Uterus (tissue), 4 donors: ENCODE measurements around the gene TERT. TPM values are rescaled to one million over a fixed set of nuclear protein-coding genes. Genes with fewer than 3 reads are reported as not detected.
"Not testable (repeated sequence)": the region's sequence is repeated elsewhere in the genome, so short reads cannot be mapped to it uniquely, and the experiment has no call there.

Experiments
- DNase-seq, 2 donors: peaks; one replicate each; pipeline ENCODE4 v3.0.0-alpha.2; 2019 to 2020
- H3K27ac ChIP-seq, 2 donors: fragments of 200-600 bp; sonication (generic); 1 replicate in 1 of 2; 2 replicates in 1 of 2; pipeline ENCODE4 v1.5.1; 2016 to 2018
- H3K27me3 ChIP-seq, 2 donors: fragments of 200-600 bp; sonication (generic); one replicate each; pipeline ENCODE4 v1.5.1; 2018 to 2019; ENCODE audit warnings: control low read depth in 1 of 2
- H3K36me3 ChIP-seq, 2 donors: fragments of 200-600 bp; sonication (generic); one replicate each; pipeline ENCODE4 v1.5.1; 2019; ENCODE audit warnings: control low read depth in 1 of 2
- H3K4me1 ChIP-seq, 2 donors: fragments of 200-600 bp; sonication (generic); one replicate each; pipeline ENCODE4 v1.5.1; 2018 to 2019; ENCODE audit warnings: control low read depth in 1 of 2
- H3K4me3 ChIP-seq, 2 donors: fragments of 200-600 bp; sonication (generic); 1 replicate in 1 of 2; 2 replicates in 1 of 2; pipeline ENCODE4 v1.5.1; 2018 to 2019; ENCODE audit warnings: mild to moderate bottlenecking in 1 of 2
- H3K9me3 ChIP-seq, 2 donors: fragments of 200-600 bp; sonication (generic); one replicate each; pipeline ENCODE4 v1.5.1; 2019; ENCODE audit warnings: control low read depth in 1 of 2
- CTCF ChIP-seq, 4 experiments: fragments of 200-600 bp in 2 of 4; fragments of 450-650 bp in 2 of 4; sonication (generic) in 2 of 4; IDR thresholded peaks; one replicate each; pipeline ENCODE4 v1.5.1; 2016 to 2019; ENCODE audit warnings: antibody characterized with exemption in 4 of 4, mild to moderate bottlenecking in 2 of 4, moderate library complexity in 1 of 4
- POLR2A ChIP-seq, 2 donors: fragments of 450-650 bp; IDR thresholded peaks; one replicate each; pipeline ENCODE4 v1.6.1; 2016; ENCODE audit warnings: antibody characterized with exemption in 2 of 2, mild to moderate bottlenecking in 1 of 2, moderate library complexity in 1 of 2
- intact Hi-C: fragments of 100-400 bp; cut with DNase I; formaldehyde crosslinking; loops from one replicate; pipeline ENCODE4 v1.15.1; 2023; ENCODE audit warnings: low total_unique reads
- total RNA-seq, 4 donors: library from RNA; depleted of rRNA in 3 of 4; stranded (reverse); fragments of >200 nt in 3 of 4; gene quantifications; one replicate each; pipeline versions ENCODE4 v1.1.0 to v1.2.4, GENCODE V29; 2014 to 2023
- donor health status: DM: yes; HTN: yes; CAD: no.

Gene TERT
- under 1 TPM in 1 of 4 donors, not detected in 3; 0.26 TPM for total RNA-seq

DNA sequence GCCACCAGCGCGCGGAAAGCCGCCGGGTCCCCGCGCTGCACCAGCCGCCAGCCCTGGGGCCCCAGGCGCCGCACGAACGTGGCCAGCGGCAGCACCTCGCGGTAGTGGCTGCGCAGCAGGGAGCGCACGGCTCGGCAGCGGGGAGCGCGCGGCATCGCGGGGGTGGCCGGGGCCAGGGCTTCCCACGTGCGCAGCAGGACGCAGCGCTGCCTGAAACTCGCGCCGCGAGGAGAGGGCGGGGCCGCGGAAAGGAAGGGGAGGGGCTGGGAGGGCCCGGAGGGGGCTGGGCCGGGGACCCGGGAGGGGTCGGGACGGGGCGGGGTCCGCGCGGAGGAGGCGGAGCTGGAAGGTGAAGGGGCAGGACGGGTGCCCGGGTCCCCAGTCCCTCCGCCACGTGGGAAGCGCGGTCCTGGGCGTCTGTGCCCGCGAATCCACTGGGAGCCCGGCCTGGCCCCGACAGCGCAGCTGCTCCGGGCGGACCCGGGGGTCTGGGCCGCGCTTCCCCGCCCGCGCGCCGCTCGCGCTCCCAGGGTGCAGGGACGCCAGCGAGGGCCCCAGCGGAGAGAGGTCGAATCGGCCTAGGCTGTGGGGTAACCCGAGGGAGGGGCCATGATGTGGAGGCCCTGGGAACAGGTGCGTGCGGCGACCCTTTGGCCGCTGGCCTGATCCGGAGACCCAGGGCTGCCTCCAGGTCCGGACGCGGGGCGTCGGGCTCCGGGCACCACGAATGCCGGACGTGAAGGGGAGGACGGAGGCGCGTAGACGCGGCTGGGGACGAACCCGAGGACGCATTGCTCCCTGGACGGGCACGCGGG is at the start of gene TERT:
Gene TERT, minus strand, starts transcription at position 234 of the 815 bp plus-strand sequence. Its CDS starts 79 bp downstream, at position 155.
- Histone ChIP-seq H3K9me3 (no peaks in the 10 kb centered on the region), H3K27ac (no peak within 1 kb of the TSS), H3K4me1 (peaks cover 0 to 5% of the 10 kb centered on the region in 2 donors), H3K4me3 (no peak within 1 kb of the TSS), H3K27me3 (no peaks in the 10 kb centered on the region), H3K36me3 (no peaks in the 10 kb centered on the region)
- TF ChIP-seq POLR2A (IDR thresholded peaks at IDR 0.05) (no peak), CTCF (IDR thresholded peaks at IDR 0.05) (no peak)
- intact Hi-C loops = no loop called here
- DNase-seq = no peak

GRCh38 chr5:1343931-1344901 is 49.3 kb upstream of the TERT start:
- no peaks in the 10 kb centered on the region for H3K9me3 ChIP-seq
- peak overlapping the region; percentile 59 to 95 for H3K4me3 ChIP-seq
- H3K36me3 ChIP-seq = no peaks in the 10 kb centered on the region
- TF ChIP-seq POLR2A (IDR thresholded peaks at IDR 0.05) = no peak
- TF ChIP-seq CTCF (IDR thresholded peaks at IDR 0.05) = no peak
- peak in 1 of 2 donors; percentile 31 for DNase-seq
- H3K4me1 ChIP-seq = peaks cover 0 to 17% of the 10 kb centered on the region in 2 donors
- no peaks in the 10 kb centered on the region for H3K27me3 ChIP-seq
- peak overlapping the region; percentile 15 to 77 for H3K27ac ChIP-seq
- intact Hi-C loops = no loop called here

GRCh38 chr5:1343315-1343751 is 48.5 kb upstream of the TERT start:
- H3K9me3 ChIP-seq = no peaks in the 10 kb centered on the region
- no peak overlapping the region for H3K4me3 ChIP-seq
- no peak overlapping the region for H3K27ac ChIP-seq
- H3K27me3 ChIP-seq = no peaks in the 10 kb centered on the region
- intact Hi-C loops = no loop called here
- H3K36me3 ChIP-seq = no peaks in the 10 kb centered on the region
- H3K4me1 ChIP-seq = peaks cover 0 to 17% of the 10 kb centered on the region in 2 donors
- no peak for DNase-seq
- no peak for TF ChIP-seq POLR2A (IDR thresholded peaks at IDR 0.05)
- no peak for TF ChIP-seq CTCF (IDR thresholded peaks at IDR 0.05)

DNA sequence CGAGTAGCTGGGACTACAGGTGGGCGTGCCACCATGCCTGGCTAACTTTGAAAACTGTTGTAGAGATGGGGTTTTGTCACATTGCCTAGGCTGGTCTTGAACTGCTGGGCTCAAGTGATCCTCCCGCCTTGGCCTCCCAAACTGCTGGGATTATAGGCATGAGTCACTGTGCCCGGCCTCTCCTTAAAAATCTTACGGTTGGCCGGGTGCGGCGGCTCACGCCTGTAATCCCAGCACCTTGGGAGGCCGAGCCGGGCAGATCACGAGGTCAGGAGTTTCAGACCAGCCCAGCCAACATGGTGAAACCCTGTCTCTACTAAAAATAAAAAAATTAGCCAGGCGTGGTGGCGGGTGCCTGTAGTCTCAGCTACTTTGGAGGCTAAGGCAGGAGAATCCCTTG is 47.8 kb upstream of the TERT start:
- H3K27me3 ChIP-seq, H3K36me3 ChIP-seq, H3K4me3 ChIP-seq, intact Hi-C loops, H3K27ac ChIP-seq, DNase-seq, H3K9me3 ChIP-seq: not testable (repeated sequence)
- H3K4me1 ChIP-seq = peaks cover 0 to 17% of the 10 kb centered on the region in 2 donors

DNA sequence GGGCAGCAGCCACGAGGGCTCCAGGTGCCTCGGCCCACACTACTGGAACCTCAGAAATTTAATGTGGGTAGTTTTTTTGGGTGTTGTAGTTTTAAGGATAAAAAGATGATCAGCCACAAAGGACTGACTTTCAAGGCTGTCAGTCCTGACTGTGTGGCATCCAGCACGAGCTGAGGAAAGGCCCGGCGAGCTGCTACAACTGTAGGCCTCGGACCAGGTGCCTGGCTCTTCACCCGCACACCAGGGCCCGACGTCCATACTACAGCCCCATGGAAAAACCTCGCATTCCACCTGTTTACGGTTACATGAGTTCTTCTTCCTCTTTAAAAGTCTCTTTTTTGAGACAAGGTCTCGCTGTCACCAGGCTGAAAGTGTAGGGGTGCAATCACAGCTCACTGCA is 47.4 kb upstream of the TERT start:
- peaks cover 0 to 17% of the 10 kb centered on the region in 2 donors for H3K4me1 ChIP-seq
- DNase-seq = no peak
- H3K27ac ChIP-seq = no peak overlapping the region
- H3K9me3 ChIP-seq = no peaks in the 10 kb centered on the region
- intact Hi-C loops = no loop called here
- no peaks in the 10 kb centered on the region for H3K27me3 ChIP-seq
- H3K36me3 ChIP-seq = no peaks in the 10 kb centered on the region
- no peak overlapping the region for H3K4me3 ChIP-seq
- TF ChIP-seq CTCF (IDR thresholded peaks at IDR 0.05) = no peak
- TF ChIP-seq POLR2A (IDR thresholded peaks at IDR 0.05) = no peak
